GM10266 (cell line): Measurements from ENCODE around the gene CTTNBP2.

Experiments used
- DNase-seq: peaks from one replicate; pipeline ENCODE4 v3.0.0; 2012; ENCODE audit errors: extremely low spot score
- CTCF ChIP-seq: IDR thresholded peaks from 2 replicates; pipeline ENCODE4 v1.5.1; 2012; ENCODE audit warnings: mild to moderate bottlenecking, low read depth; ENCODE audit not compliant: control insufficient read depth, insufficient read depth; ENCODE audit errors: missing control alignments

Gene CTTNBP2

GRCh38 chr7:117776224-117776623 is 97.0 kb downstream of the CTTNBP2 start:
- DNase-seq = no peak
- no peak for TF ChIP-seq CTCF

- no peak for DNase-seq
- no peak for TF ChIP-seq CTCF
Observed at GRCh38 chr7:117775801-117776200, 97.4 kb downstream of the CTTNBP2 start.

GRCh38 chr7:117774943-117775342 is 98.3 kb downstream of the CTTNBP2 start:
- no peak for DNase-seq
- no peak for TF ChIP-seq CTCF

DNA sequence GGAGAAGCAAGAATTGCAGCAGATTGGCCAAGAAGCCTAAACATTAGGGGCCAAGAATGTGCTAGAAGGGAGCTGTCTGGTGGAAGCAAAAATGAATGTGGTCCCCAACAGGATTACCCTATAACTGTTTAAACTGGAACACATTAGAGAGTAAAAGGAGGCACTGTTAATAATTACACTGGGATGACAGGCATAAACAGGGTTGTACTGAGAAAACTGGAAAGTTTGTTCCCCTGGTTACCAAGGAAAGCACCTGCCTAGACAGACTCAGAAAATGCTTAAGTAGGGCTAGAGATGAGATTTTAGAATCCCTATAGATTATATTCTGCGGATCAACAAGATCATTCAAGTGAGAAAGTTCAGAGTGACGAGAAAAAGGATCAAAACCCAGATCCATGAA is 100.8 kb downstream of the CTTNBP2 start:
- no peak for TF ChIP-seq CTCF
- DNase-seq = no peak

- DNase-seq = no peak
- no peak for TF ChIP-seq CTCF
Observed at GRCh38 chr7:117771756-117772155, 101.5 kb downstream of the CTTNBP2 start.

DNA sequence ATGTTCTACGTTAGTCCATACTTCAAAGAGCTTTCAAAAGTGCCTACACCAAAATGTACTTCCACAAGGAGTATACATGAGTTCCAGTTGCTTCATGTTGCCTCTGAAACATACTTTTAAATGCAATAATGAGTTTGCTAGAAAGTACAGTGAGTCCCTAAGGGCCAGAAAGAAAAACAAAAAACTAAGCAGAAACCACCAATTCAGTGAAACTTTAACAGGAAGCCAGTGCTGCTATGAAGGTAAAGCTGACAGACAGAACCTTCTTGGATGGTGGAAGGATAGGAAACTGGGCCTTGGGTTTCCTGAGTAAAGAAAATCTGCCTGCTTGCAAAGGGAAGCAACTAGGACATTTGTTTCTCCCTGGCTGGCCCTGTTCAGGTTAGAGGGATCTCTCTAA is 104.2 kb downstream of the CTTNBP2 start:
- no peak for TF ChIP-seq CTCF
- no peak for DNase-seq

- no peak for TF ChIP-seq CTCF
- DNase-seq = no peak
Observed at GRCh38 chr7:117767951-117768350, 105.3 kb downstream of the CTTNBP2 start.
